H9 (cell line): ENCODE results near the gene EVC. TPM values are rescaled to one million over a fixed set of nuclear protein-coding genes. Genes with fewer than 3 reads are reported as not detected.

Experiments
- DNase-seq: peaks from one replicate; pipeline ENCODE4 v3.0.0-alpha.2; 2017
- H2AFZ ChIP-seq: one replicate; pipeline ENCODE4 v1.6.1; 2013; ENCODE audit warnings: mild to moderate bottlenecking, low read length, control low read depth, moderate library complexity
- H2AK5ac ChIP-seq: 2 replicates; pipeline ENCODE4 v1.6.1; 2013; ENCODE audit warnings: low read length, control low read depth, mixed read lengths; ENCODE audit not compliant: insufficient read length
- H2BK120ac ChIP-seq: one replicate; pipeline ENCODE4 v1.6.1; 2013; ENCODE audit warnings: low read depth, mild to moderate bottlenecking, low read length, control low read depth, inconsistent platforms; ENCODE audit not compliant: poor library complexity, severe bottlenecking
- H2BK12ac ChIP-seq: 2 replicates; pipeline ENCODE4 v1.6.1; 2013; ENCODE audit warnings: low read length, control low read depth, mixed read lengths, low read depth; ENCODE audit not compliant: insufficient read length
- H2BK15ac ChIP-seq: 2 replicates; pipeline ENCODE4 v1.6.1; 2013; ENCODE audit warnings: low read depth, low read length, control low read depth
- H2BK20ac ChIP-seq: one replicate; pipeline ENCODE4 v1.6.1; 2013; ENCODE audit warnings: low read depth, mild to moderate bottlenecking, low read length, control low read depth, inconsistent platforms; ENCODE audit not compliant: poor library complexity, severe bottlenecking
- H2BK5ac ChIP-seq: 2 replicates; pipeline ENCODE4 v1.6.1; 2013; ENCODE audit warnings: low read length, control low read depth, mixed read lengths; ENCODE audit not compliant: insufficient read length
- H3K14ac ChIP-seq: 2 replicates; pipeline ENCODE4 v1.6.1; 2013; ENCODE audit warnings: low read length, control low read depth; ENCODE audit not compliant: insufficient read depth
- H3K18ac ChIP-seq: 2 replicates; pipeline ENCODE4 v1.6.1; 2013; ENCODE audit warnings: low read depth, mild to moderate bottlenecking, mixed read lengths, low read length, control low read depth; ENCODE audit not compliant: insufficient read length
- H3K23ac ChIP-seq: 2 replicates; pipeline ENCODE4 v1.6.1; 2013; ENCODE audit warnings: low read length, control low read depth, mixed read lengths, low read depth; ENCODE audit not compliant: insufficient read length
- H3K23me2 ChIP-seq: 2 replicates; pipeline ENCODE4 v1.6.1; 2013; ENCODE audit warnings: low read depth, mild to moderate bottlenecking, mixed read lengths, low read length, control low read depth; ENCODE audit not compliant: insufficient read length, poor library complexity, severe bottlenecking
- H3K27ac ChIP-seq: 2 replicates; pipeline ENCODE4 v1.5.1; 2013; ENCODE audit warnings: low read length, control low read depth, mixed read lengths, low read depth; ENCODE audit not compliant: insufficient read length
- H3K27me3 ChIP-seq: 2 replicates; pipeline ENCODE4 v1.6.1; 2013; ENCODE audit warnings: low read length, control low read depth, inconsistent platforms; ENCODE audit not compliant: insufficient read depth
- H3K4ac ChIP-seq: 2 replicates; pipeline ENCODE4 v1.6.1; 2013; ENCODE audit warnings: low read depth, mild to moderate bottlenecking, control low read depth, inconsistent platforms, low read length, moderate library complexity
- H3K4me1 ChIP-seq: 2 replicates; pipeline ENCODE4 v1.6.1; 2013; ENCODE audit warnings: low read length, control low read depth, inconsistent platforms; ENCODE audit not compliant: insufficient read depth
- H3K4me2 ChIP-seq: 2 replicates; pipeline ENCODE4 v1.6.1; 2013; ENCODE audit warnings: low read length, control low read depth, mixed read lengths; ENCODE audit not compliant: insufficient read length, insufficient read depth
- H3K56ac ChIP-seq: 2 replicates; pipeline ENCODE4 v1.6.1; 2013; ENCODE audit warnings: low read depth, mild to moderate bottlenecking, mixed read lengths, low read length, control low read depth; ENCODE audit not compliant: insufficient read length
- H3K79me1 ChIP-seq: 2 replicates; pipeline ENCODE4 v1.6.1; 2013; ENCODE audit warnings: low read depth, mild to moderate bottlenecking, moderate library complexity, low read length, control low read depth, inconsistent platforms; ENCODE audit not compliant: insufficient read depth, poor library complexity, severe bottlenecking
- H3K79me2 ChIP-seq: 2 replicates; pipeline ENCODE4 v1.6.1; 2013; ENCODE audit warnings: low read length, control low read depth, inconsistent platforms; ENCODE audit not compliant: insufficient read depth
- H3K9ac ChIP-seq: 2 replicates; pipeline ENCODE4 v1.6.1; 2013; ENCODE audit warnings: low read length, control low read depth, mixed read lengths; ENCODE audit not compliant: insufficient read length; ENCODE audit errors: extremely low read depth
- H3K9me3 ChIP-seq: one replicate; pipeline ENCODE4 v1.6.1; 2013; ENCODE audit warnings: low read depth, low read length, inconsistent platforms; ENCODE audit not compliant: control insufficient read depth
- H3T11ph ChIP-seq: one replicate; pipeline ENCODE4 v1.6.1; 2013; ENCODE audit warnings: mild to moderate bottlenecking, low read length, control low read depth, inconsistent platforms
- H4K20me1 ChIP-seq: one replicate; pipeline ENCODE4 v1.6.1; 2013; ENCODE audit not compliant: control insufficient read depth, insufficient read length, insufficient read depth
- H4K5ac ChIP-seq: 2 replicates; pipeline ENCODE4 v1.6.1; 2013; ENCODE audit warnings: low read depth, mild to moderate bottlenecking, mixed read lengths, low read length, control low read depth; ENCODE audit not compliant: insufficient read length
- H4K8ac ChIP-seq: replicated peaks from 2 replicates; pipeline ENCODE4 v1.6.1; 2013; ENCODE audit warnings: low read length, control low read depth, mixed read lengths, low read depth; ENCODE audit not compliant: insufficient read length
- H4K91ac ChIP-seq: 2 replicates; pipeline ENCODE4 v1.6.1; 2013; ENCODE audit warnings: low read depth, mild to moderate bottlenecking, moderate library complexity, mixed read lengths, low read length, control low read depth; ENCODE audit not compliant: insufficient read length
- H3K27ac Mint-ChIP-seq, 3 experiments: 2 replicates in 2 of 3; 3 replicates in 1 of 3; pipeline ENCODE4 v1.8.0; 2020 to 2021; ENCODE audit warnings: mixed read lengths in 3 of 3, mild to moderate bottlenecking in 1 of 3, moderate library complexity in 1 of 3
- H3K27me3 Mint-ChIP-seq: 2 replicates; pipeline ENCODE4 v1.8.0; 2021; ENCODE audit warnings: low read depth, mild to moderate bottlenecking, moderate library complexity, mixed read lengths
- H3K36me3 Mint-ChIP-seq, 3 experiments: 2 replicates in 2 of 3; 3 replicates in 1 of 3; pipeline ENCODE4 v1.8.0; 2020 to 2021; ENCODE audit warnings: low read depth in 3 of 3, mixed read lengths in 3 of 3; ENCODE audit not compliant: insufficient read depth in 1 of 3
- H3K4me1 Mint-ChIP-seq, 2 experiments: 2 replicates each; pipeline ENCODE4 v1.8.0; 2020; ENCODE audit warnings: mixed read lengths in 2 of 2
- H3K4me3 Mint-ChIP-seq, 2 experiments: 2 replicates in 1 of 2; 3 replicates in 1 of 2; pipeline ENCODE4 v1.8.0; 2020 to 2021; ENCODE audit warnings: mild to moderate bottlenecking in 2 of 2, mixed read lengths in 2 of 2, moderate library complexity in 1 of 2
- H3K9me3 Mint-ChIP-seq, 2 experiments: 2 replicates in 1 of 2; 3 replicates in 1 of 2; pipeline ENCODE4 v1.8.0; 2020; ENCODE audit warnings: mild to moderate bottlenecking in 2 of 2, mixed read lengths in 2 of 2, moderate library complexity in 1 of 2
- WGBS: extraction: QIAGEN DNeasy Blood & Tissue Kit; methylation state at CpG from one replicate; pipeline ENCODE4 v1.1.7; 2013; ENCODE audit warnings: missing lambda C conversion rate, low lambda C conversion rate, mixed read lengths; ENCODE audit not compliant: insufficient read length; ENCODE audit errors: extremely low coverage; 5-methylcytosine and 5-hydroxymethylcytosine counted together
- total RNA-seq: library from RNA; stranded (reverse); gene quantifications from 2 replicates; pipeline ENCODE4 v1.2.1, GENCODE V29; 2021
- TF ChIP-seq, protein P1 (sequence below): fragments of 200-600 bp; sonication (generic); conservative IDR thresholded peaks from 3 replicates; pipeline ENCODE4 v1.8.0; 2021; ENCODE audit warnings: antibody characterized with exemption, mild to moderate bottlenecking

The EVC gene
- total RNA-seq, 1 experiment from 2014 or later, result 10.1 TPM

GRCh38 chr4:5707778-5708448 is 3.1 kb upstream of the EVC start:
- Histone ChIP-seq H3K23me2 (peaks cover 23% of the 10 kb centered on the region), H3K4me1 (no peaks in the 10 kb centered on the region), H3K4ac (no peak overlapping the region), H3K14ac (peak overlapping the region; percentile 18; the same call in 1 of the 2 replicates), H3K27ac (no peak overlapping the region), H3T11ph (no peak overlapping the region), H4K5ac (no peak overlapping the region), H3K9me3 (peaks cover 10% of the 10 kb centered on the region), H4K20me1 (no peaks in the 10 kb centered on the region), H3K56ac (no peak overlapping the region), H2AK5ac (no peak overlapping the region), H4K91ac (no peak overlapping the region), H2BK12ac (no peak overlapping the region), H2AFZ (no peak overlapping the region), H2BK20ac (no peak overlapping the region), H3K9ac (no peak overlapping the region), H3K23ac (no peak overlapping the region), H4K8ac (no peak overlapping the region), H3K18ac (no peak overlapping the region), H2BK120ac (no peak overlapping the region), H3K79me2 (no peaks in the 10 kb centered on the region; the same call in 1 of the 2 replicates), H3K79me1 (no peaks in the 10 kb centered on the region), H2BK5ac (no peak overlapping the region), H2BK15ac (no peak overlapping the region), H3K4me2 (peak overlapping the region; percentile 77), H3K27me3 (peaks cover 5% of the 10 kb centered on the region; the same call in 1 of the 2 replicates)
- peak; percentile 57 for DNase-seq
- TF ChIP-seq, protein P1, sequence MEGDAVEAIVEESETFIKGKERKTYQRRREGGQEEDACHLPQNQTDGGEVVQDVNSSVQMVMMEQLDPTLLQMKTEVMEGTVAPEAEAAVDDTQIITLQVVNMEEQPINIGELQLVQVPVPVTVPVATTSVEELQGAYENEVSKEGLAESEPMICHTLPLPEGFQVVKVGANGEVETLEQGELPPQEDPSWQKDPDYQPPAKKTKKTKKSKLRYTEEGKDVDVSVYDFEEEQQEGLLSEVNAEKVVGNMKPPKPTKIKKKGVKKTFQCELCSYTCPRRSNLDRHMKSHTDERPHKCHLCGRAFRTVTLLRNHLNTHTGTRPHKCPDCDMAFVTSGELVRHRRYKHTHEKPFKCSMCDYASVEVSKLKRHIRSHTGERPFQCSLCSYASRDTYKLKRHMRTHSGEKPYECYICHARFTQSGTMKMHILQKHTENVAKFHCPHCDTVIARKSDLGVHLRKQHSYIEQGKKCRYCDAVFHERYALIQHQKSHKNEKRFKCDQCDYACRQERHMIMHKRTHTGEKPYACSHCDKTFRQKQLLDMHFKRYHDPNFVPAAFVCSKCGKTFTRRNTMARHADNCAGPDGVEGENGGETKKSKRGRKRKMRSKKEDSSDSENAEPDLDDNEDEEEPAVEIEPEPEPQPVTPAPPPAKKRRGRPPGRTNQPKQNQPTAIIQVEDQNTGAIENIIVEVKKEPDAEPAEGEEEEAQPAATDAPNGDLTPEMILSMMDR, result no peak
- Mint-ChIP-seq H3K27me3 (peaks cover 28% of the 10 kb centered on the region), H3K27ac (no peak overlapping the region), H3K4me3 (peak overlapping the region; percentile 73 to 77), H3K9me3 (peaks cover 15 to 17% of the 10 kb centered on the region in 2 experiments), H3K4me1 (peaks cover 19 to 34% of the 10 kb centered on the region in 2 experiments), H3K36me3 (peaks cover 16 to 34% (median 25%) of the 10 kb centered on the region in 3 experiments)
- no CpG with 5 or more reads among the region's 41 CpGs for WGBS
